ENCODE data around the gene BBX. TPM values are rescaled to one million over a fixed set of nuclear protein-coding genes. Genes with fewer than 3 reads are reported as not detected.

BBX gene
- total RNA-seq, 1 experiment from 2014 or later = 73.2 TPM

- no peak for TF ChIP-seq CTCF (IDR thresholded peaks at IDR 0.05; ENCODE audit: unreplicated experiment)
- intact Hi-C loops (cut with micrococcal nuclease) = no loop called here
- Mint-ChIP-seq H3K36me3 (ENCODE audit: insufficient read depth, unreplicated experiment) (peaks cover 8% of the 10 kb centered on the region), H3K4me1 (ENCODE audit: insufficient read depth, unreplicated experiment) (no peaks in the 10 kb centered on the region), H3K27me3 (ENCODE audit: insufficient read depth, unreplicated experiment) (no peaks in the 10 kb centered on the region), H3K9me3 (ENCODE audit: unreplicated experiment) (no peaks in the 10 kb centered on the region), H3K4me3 (ENCODE audit: unreplicated experiment) (no peak overlapping the region), H3K27ac (ENCODE audit: low read depth, unreplicated experiment) (no peak overlapping the region)
- ChIA-PET POLR2A (interaction anchor here (1.3 kb wide), 1 partner anchor 57 kb away, joined by 4 read pairs; no protein-coding TSS in a partner anchor), CTCF (interaction anchor here (1.0 kb wide), 1 partner anchor 24 kb away, joined by 3 read pairs; no protein-coding TSS in a partner anchor)
- no peak for DNase-seq (ENCODE audit: unreplicated experiment)
- no TSS peak for BruUV-seq (replicated peaks)
These were observed 58.5 kb downstream of the BBX start for GRCh38 chr3:107581230-107581629.

GRCh38 chr3:107588217-107588616 is 65.5 kb downstream of the BBX start:
- DNase-seq (ENCODE audit: unreplicated experiment) = peak; percentile 24
- H3K27me3 Mint-ChIP-seq (ENCODE audit: insufficient read depth, unreplicated experiment) = no peaks in the 10 kb centered on the region
- no TSS peak for BruUV-seq (replicated peaks)
- no peak overlapping the region for H3K4me3 Mint-ChIP-seq (ENCODE audit: unreplicated experiment)
- H3K27ac Mint-ChIP-seq (ENCODE audit: low read depth, unreplicated experiment) = no peak overlapping the region
- intact Hi-C loops (cut with micrococcal nuclease) = no loop called here
- TF ChIP-seq CTCF (IDR thresholded peaks at IDR 0.05; ENCODE audit: unreplicated experiment) = no peak
- H3K36me3 Mint-ChIP-seq (ENCODE audit: insufficient read depth, unreplicated experiment) = no peaks in the 10 kb centered on the region
- peaks cover 7% of the 10 kb centered on the region for H3K4me1 Mint-ChIP-seq (ENCODE audit: insufficient read depth, unreplicated experiment)
- CTCF ChIA-PET = interaction anchor here (0.6 to 1.1 kb wide), 4 partner anchors 9 to 92 kb away, joined by 3 to 4 read pairs (median 3); no protein-coding TSS in a partner anchor
- H3K9me3 Mint-ChIP-seq (ENCODE audit: unreplicated experiment) = no peaks in the 10 kb centered on the region
- POLR2A ChIA-PET = interaction anchor here (0.5 to 2.7 kb wide), 3 partner anchors 10 to 382 kb away, joined by 3 to 12 read pairs (median 3); no protein-coding TSS in a partner anchor

GRCh38 chr3:107589454-107589853 is 66.7 kb downstream of the BBX start:
- Mint-ChIP-seq H3K9me3 (ENCODE audit: unreplicated experiment) (no peaks in the 10 kb centered on the region), H3K4me3 (ENCODE audit: unreplicated experiment) (no peak overlapping the region), H3K27me3 (ENCODE audit: insufficient read depth, unreplicated experiment) (no peaks in the 10 kb centered on the region), H3K4me1 (ENCODE audit: insufficient read depth, unreplicated experiment) (peaks cover 7% of the 10 kb centered on the region), H3K27ac (ENCODE audit: low read depth, unreplicated experiment) (no peak overlapping the region), H3K36me3 (ENCODE audit: insufficient read depth, unreplicated experiment) (no peaks in the 10 kb centered on the region)
- CTCF ChIA-PET = interaction anchor here (0.8 to 1.1 kb wide), 2 partner anchors 12 to 27 kb away, joined by 3 read pairs; no protein-coding TSS in a partner anchor
- no TSS peak for BruUV-seq (replicated peaks)
- no peak for TF ChIP-seq CTCF (IDR thresholded peaks at IDR 0.05; ENCODE audit: unreplicated experiment)
- intact Hi-C loops (cut with micrococcal nuclease) = no loop called here
- POLR2A ChIA-PET = interaction anchor here (2.4 kb wide), 1 partner anchor 10 kb away, joined by 12 read pairs; no protein-coding TSS in a partner anchor
- DNase-seq (ENCODE audit: unreplicated experiment) = no peak

GRCh38 chr3:107590786-107591185 is 68.0 kb downstream of the BBX start:
- H3K27ac Mint-ChIP-seq (ENCODE audit: low read depth, unreplicated experiment) = no peak overlapping the region
- TF ChIP-seq CTCF (IDR thresholded peaks at IDR 0.05; ENCODE audit: unreplicated experiment) = no peak
- H3K36me3 Mint-ChIP-seq (ENCODE audit: insufficient read depth, unreplicated experiment) = no peaks in the 10 kb centered on the region
- intact Hi-C loops (cut with micrococcal nuclease) = no loop called here
- no peaks in the 10 kb centered on the region for H3K27me3 Mint-ChIP-seq (ENCODE audit: insufficient read depth, unreplicated experiment)
- no peaks in the 10 kb centered on the region for H3K9me3 Mint-ChIP-seq (ENCODE audit: unreplicated experiment)
- CTCF ChIA-PET = interaction anchor here (0.7 to 2.0 kb wide), 4 partner anchors 17 to 169 kb away, joined by 3 to 7 read pairs (median 4); no protein-coding TSS in a partner anchor
- BruUV-seq (replicated peaks) = no TSS peak
- no peak for DNase-seq (ENCODE audit: unreplicated experiment)
- no peak overlapping the region for H3K4me3 Mint-ChIP-seq (ENCODE audit: unreplicated experiment)
- peaks cover 7% of the 10 kb centered on the region for H3K4me1 Mint-ChIP-seq (ENCODE audit: insufficient read depth, unreplicated experiment)
- POLR2A ChIA-PET = interaction anchor here (0.9 to 2.4 kb wide), 3 partner anchors 9 to 50 kb away, joined by 3 to 12 read pairs (median 6); no protein-coding TSS in a partner anchor
